ENCODE measurements around the gene GORASP2. TPM values are rescaled to one million over a fixed set of nuclear protein-coding genes. Genes with fewer than 3 reads are reported as not detected.

Gene GORASP2
- total RNA-seq, 1 donor from 2014 or later, result 94.7 TPM

DNA sequence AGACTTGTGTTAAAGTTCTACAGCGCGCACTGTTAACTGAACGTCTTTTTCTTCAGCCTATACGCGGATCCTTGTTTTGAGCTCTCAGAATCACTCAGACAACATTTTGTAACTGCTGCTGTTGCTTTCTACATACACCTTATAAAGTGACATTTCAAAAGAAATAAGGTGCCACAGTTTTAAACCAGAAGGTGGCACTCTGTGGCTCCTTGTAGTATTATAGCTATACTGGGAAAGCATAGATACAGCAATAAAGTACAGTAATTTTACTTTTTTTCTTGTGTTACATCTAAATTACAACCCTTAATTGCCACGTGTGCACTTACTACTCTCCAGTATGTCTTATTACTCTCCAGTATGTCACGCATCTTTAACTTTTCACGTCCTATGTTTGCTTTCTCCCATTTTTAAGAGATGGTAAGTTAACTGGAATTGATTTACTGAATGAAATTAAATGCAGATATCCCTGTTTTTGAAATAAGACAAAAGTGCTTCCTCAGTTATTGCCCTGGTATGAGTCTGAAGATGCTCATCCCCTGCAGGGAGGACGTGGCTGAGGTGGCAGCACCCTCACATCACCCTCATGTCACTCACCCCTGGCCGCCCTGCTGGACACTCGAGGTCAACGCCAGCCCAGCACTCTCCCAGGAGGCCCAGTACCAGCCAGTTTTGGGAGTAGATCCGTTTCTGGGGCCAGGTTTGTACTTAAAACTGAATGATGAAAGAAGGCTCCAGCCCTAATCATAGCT lies 37.8 kb downstream of the GORASP2 start:
- DNase-seq (ENCODE audit: extremely low spot score, unreplicated experiment), result no peak
- Mint-ChIP-seq H3K36me3 (ENCODE audit: unreplicated experiment) (peaks cover 43% of the 10 kb centered on the region), H3K27ac (ENCODE audit: unreplicated experiment) (no peak overlapping the region), H3K4me1 (ENCODE audit: unreplicated experiment) (no peaks in the 10 kb centered on the region), H3K4me3 (ENCODE audit: unreplicated experiment) (no peak overlapping the region), H3K27me3 (ENCODE audit: unreplicated experiment) (no peaks in the 10 kb centered on the region), H3K9me3 (ENCODE audit: unreplicated experiment) (no peaks in the 10 kb centered on the region)
- TF ChIP-seq, protein P1, sequence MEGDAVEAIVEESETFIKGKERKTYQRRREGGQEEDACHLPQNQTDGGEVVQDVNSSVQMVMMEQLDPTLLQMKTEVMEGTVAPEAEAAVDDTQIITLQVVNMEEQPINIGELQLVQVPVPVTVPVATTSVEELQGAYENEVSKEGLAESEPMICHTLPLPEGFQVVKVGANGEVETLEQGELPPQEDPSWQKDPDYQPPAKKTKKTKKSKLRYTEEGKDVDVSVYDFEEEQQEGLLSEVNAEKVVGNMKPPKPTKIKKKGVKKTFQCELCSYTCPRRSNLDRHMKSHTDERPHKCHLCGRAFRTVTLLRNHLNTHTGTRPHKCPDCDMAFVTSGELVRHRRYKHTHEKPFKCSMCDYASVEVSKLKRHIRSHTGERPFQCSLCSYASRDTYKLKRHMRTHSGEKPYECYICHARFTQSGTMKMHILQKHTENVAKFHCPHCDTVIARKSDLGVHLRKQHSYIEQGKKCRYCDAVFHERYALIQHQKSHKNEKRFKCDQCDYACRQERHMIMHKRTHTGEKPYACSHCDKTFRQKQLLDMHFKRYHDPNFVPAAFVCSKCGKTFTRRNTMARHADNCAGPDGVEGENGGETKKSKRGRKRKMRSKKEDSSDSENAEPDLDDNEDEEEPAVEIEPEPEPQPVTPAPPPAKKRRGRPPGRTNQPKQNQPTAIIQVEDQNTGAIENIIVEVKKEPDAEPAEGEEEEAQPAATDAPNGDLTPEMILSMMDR (IDR thresholded peaks at IDR 0.05), result peak; percentile 26

DNA sequence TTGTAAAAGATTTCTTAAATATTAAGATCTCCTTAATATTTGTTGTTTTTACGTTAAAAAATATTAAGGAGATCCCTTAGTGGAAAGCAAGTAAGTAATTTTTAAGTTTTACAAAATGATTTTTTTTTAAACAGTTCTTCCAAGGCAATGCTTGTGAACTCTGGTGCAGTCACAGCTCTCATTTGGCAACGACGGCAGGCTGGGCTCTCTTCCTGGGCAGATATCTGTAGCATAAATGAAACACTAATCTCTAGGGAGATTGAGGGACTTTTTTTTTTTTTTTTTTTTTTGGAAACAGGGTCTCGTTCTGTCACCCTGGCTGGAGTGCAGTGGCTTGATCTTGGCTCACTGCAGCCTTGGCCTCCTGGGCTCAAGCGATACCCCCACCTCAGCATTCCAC lies 38.5 kb downstream of the GORASP2 start:
- TF ChIP-seq, protein P1 (IDR thresholded peaks at IDR 0.05), result no peak
- no peaks in the 10 kb centered on the region for H3K4me1 Mint-ChIP-seq (ENCODE audit: unreplicated experiment)
- peaks cover 36% of the 10 kb centered on the region for H3K36me3 Mint-ChIP-seq (ENCODE audit: unreplicated experiment)
- no peak overlapping the region for H3K4me3 Mint-ChIP-seq (ENCODE audit: unreplicated experiment)
- no peak overlapping the region for H3K27ac Mint-ChIP-seq (ENCODE audit: unreplicated experiment)
- no peak for DNase-seq (ENCODE audit: extremely low spot score, unreplicated experiment)
- H3K9me3 Mint-ChIP-seq (ENCODE audit: unreplicated experiment), result no peaks in the 10 kb centered on the region
- H3K27me3 Mint-ChIP-seq (ENCODE audit: unreplicated experiment), result no peaks in the 10 kb centered on the region

DNA sequence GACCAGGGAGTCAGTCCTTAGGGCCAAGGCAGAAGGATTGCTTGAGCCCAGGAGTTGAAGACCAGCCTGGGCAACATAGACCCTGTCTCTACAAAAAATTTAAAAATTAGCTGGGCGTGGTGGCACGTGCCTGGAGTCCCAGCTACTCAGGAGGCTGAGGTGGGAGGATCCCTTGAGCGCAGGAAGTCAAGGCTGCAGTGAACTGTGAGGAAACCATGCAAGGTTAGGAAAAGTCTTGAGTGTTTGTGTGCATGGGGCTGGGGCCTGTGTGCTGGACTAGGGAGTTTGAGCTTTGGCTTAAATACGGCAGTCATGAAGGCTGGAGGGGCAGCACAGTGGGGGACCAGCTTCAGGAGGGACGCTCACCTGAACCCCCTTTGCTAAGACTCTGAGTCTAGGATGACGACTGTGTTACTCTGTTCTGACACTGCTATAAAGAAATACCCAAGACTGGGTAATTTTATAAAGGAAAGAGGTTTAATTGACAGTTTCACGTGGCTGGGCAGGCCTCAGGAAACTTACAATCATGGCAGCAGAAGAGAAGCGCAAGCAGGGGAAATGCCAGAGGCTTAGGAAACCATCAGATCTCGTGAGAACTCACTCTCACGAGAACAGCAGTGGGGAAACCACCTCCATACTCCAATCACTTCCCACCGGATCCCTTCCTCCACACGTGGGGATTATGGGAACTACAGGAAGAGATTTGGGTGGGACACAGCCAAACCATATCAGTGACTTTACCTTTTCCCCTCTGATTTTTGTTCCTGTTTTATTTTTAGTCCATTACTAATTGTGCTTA lies 39.4 kb downstream of the GORASP2 start:
- H3K36me3 Mint-ChIP-seq (ENCODE audit: unreplicated experiment), result peaks cover 34% of the 10 kb centered on the region
- H3K27me3 Mint-ChIP-seq (ENCODE audit: unreplicated experiment), result no peaks in the 10 kb centered on the region
- H3K4me1 Mint-ChIP-seq (ENCODE audit: unreplicated experiment), result peaks cover 4% of the 10 kb centered on the region
- TF ChIP-seq, protein P1 (IDR thresholded peaks at IDR 0.05), result no peak
- H3K9me3 Mint-ChIP-seq (ENCODE audit: unreplicated experiment), result no peaks in the 10 kb centered on the region
- H3K27ac Mint-ChIP-seq (ENCODE audit: unreplicated experiment), result no peak overlapping the region
- no peak for DNase-seq (ENCODE audit: extremely low spot score, unreplicated experiment)
- no peak overlapping the region for H3K4me3 Mint-ChIP-seq (ENCODE audit: unreplicated experiment)

DNA sequence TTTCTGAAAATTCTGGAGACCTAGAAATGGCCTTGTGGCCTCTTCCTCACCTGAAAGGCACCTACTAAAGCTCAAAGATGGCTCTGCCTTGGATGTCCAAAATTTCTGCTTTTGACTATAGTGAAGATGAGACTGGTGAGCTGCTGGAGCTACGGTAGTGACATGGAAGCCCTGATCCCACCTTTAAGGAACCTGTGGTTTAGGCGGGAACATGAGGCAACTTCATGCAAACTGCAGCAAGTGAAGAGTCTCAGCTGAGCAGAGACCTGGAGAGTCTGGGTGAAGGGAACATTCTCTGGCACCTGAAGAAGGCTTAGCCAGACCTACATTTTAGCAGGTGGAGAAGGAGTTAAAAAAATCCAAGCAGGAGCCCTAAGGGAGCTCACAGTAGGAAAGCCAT lies 40.0 kb downstream of the GORASP2 start:
- no peak overlapping the region for H3K27ac Mint-ChIP-seq (ENCODE audit: unreplicated experiment)
- H3K4me3 Mint-ChIP-seq (ENCODE audit: unreplicated experiment), result no peak overlapping the region
- peaks cover 32% of the 10 kb centered on the region for H3K36me3 Mint-ChIP-seq (ENCODE audit: unreplicated experiment)

More for the DNA sequence above, 40.0 kb downstream of the GORASP2 start:
- Mint-ChIP-seq H3K4me1 (ENCODE audit: unreplicated experiment) (peaks cover 4% of the 10 kb centered on the region), H3K27me3 (ENCODE audit: unreplicated experiment) (no peaks in the 10 kb centered on the region), H3K9me3 (ENCODE audit: unreplicated experiment) (no peaks in the 10 kb centered on the region)
- TF ChIP-seq, protein P1 (IDR thresholded peaks at IDR 0.05), result no peak
- no peak for DNase-seq (ENCODE audit: extremely low spot score, unreplicated experiment)

All from osteocyte (in vitro differentiated cells).